ENCODE data around the gene MTAP. TPM values are rescaled to one million over a fixed set of nuclear protein-coding genes. Genes with fewer than 3 reads are reported as not detected.

Gene MTAP
- total RNA-seq (2021): 91.5 and 102 TPM in 2 replicates
- long read RNA-seq, full-length matches to known transcripts: 424 of 503 reads
- long read RNA-seq, partial matches to known transcripts: 28 of 503 reads
- long read RNA-seq, other reads (novel, unspliced or antisense): 51 of 503 reads

- Histone ChIP-seq H3K79me2 (ENCODE audit: insufficient read depth, low read length) (peaks cover 44% of the 10 kb centered on the region), H3K4me1 (ENCODE audit: insufficient read depth, low read length) (peaks cover 4% of the 10 kb centered on the region; the same call in 1 of the 2 replicates), H3K14ac (ENCODE audit: insufficient read depth, low read length) (peak within 1 kb of the TSS; percentile 82), H2AK5ac (ENCODE audit: insufficient read length, low read length) (peak within 1 kb of the TSS; percentile 42), H3K9ac (ENCODE audit: extremely low read depth, insufficient read length, low read length) (peak within 1 kb of the TSS; percentile 92), H3T11ph (ENCODE audit: low read length) (peak within 1 kb of the TSS; percentile 46), H2BK20ac (ENCODE audit: low read depth, low read length, poor library complexity, severe bottlenecking) (no peak within 1 kb of the TSS), H2BK120ac (ENCODE audit: low read depth, low read length, poor library complexity, severe bottlenecking) (peak within 1 kb of the TSS; percentile 63), H4K8ac (replicated peaks; ENCODE audit: insufficient read length, low read depth, low read length) (peak within 1 kb of the TSS; percentile 69), H3K18ac (ENCODE audit: insufficient read length, low read depth, low read length) (peak within 1 kb of the TSS; percentile 84), H2BK5ac (ENCODE audit: insufficient read length, low read length) (no peak within 1 kb of the TSS), H3K79me1 (ENCODE audit: insufficient read depth, low read depth, low read length, poor library complexity, severe bottlenecking) (peaks cover 5% of the 10 kb centered on the region), H3K23ac (ENCODE audit: insufficient read length, low read depth, low read length) (no peak within 1 kb of the TSS), H3K9me3 (ENCODE audit: control insufficient read depth, low read depth, low read length) (no peaks in the 10 kb centered on the region), H2AFZ (ENCODE audit: low read length) (peak within 1 kb of the TSS; percentile 81), H4K5ac (ENCODE audit: insufficient read length, low read depth, low read length) (peak within 1 kb of the TSS; percentile 57), H2BK15ac (ENCODE audit: low read depth, low read length) (no peak within 1 kb of the TSS), H4K91ac (ENCODE audit: insufficient read length, low read depth, low read length) (no peak within 1 kb of the TSS), H3K4ac (ENCODE audit: low read depth, low read length) (peak within 1 kb of the TSS; percentile 63; the same call in 1 of the 2 replicates), H3K23me2 (ENCODE audit: insufficient read length, low read depth, low read length, poor library complexity, severe bottlenecking) (peaks cover 12% of the 10 kb centered on the region), H2BK12ac (ENCODE audit: insufficient read length, low read depth, low read length) (no peak within 1 kb of the TSS), H3K27me3 (ENCODE audit: insufficient read depth, low read length) (no peaks in the 10 kb centered on the region), H3K56ac (ENCODE audit: insufficient read length, low read depth, low read length) (no peak within 1 kb of the TSS), H3K4me2 (ENCODE audit: insufficient read depth, insufficient read length, low read length) (peak within 1 kb of the TSS; percentile 63), H3K27ac (ENCODE audit: insufficient read length, low read depth, low read length) (no peak within 1 kb of the TSS), H4K20me1 (ENCODE audit: control insufficient read depth, insufficient read depth, insufficient read length) (no peaks in the 10 kb centered on the region)
- Mint-ChIP-seq H3K9me3 (no peaks in the 10 kb centered on the region), H3K36me3 (ENCODE audit: insufficient read depth in 1 of 3, low read depth in 3 of 3) (peaks cover 9 to 34% (median 19%) of the 10 kb centered on the region in 3 experiments; a peak in 6 of 7 replicates), H3K4me1 (peaks cover 29 to 34% of the 10 kb centered on the region in 2 experiments), H3K27me3 (ENCODE audit: low read depth) (peaks cover 32% of the 10 kb centered on the region), H3K27ac (peak within 1 kb of the TSS; percentile 96 to 98 (median 98)), H3K4me3 (peak within 1 kb of the TSS; percentile 98 to 100)
- peak; percentile 95 for DNase-seq
- WGBS (ENCODE audit: extremely low coverage, insufficient read length, low lambda C conversion rate): no CpG with 5 or more reads among the region's 48 CpGs
- TF ChIP-seq CTCF (conservative IDR thresholded peaks at IDR 0.05): no peak
These were observed at the start of gene MTAP for GRCh38 chr9:21802418-21803000. Gene MTAP (plus strand): TSS chr9:21802636. CDS start chr9:21802749, 113 bp downstream.

Data from H9 (cell line).